ENCODE data around the gene ETV1.

- TF ChIP-seq CTCF (IDR thresholded peaks at IDR 0.05) (no peak), POLR2A (IDR thresholded peaks at IDR 0.05) (no peak), POLR2AphosphoS5 (IDR thresholded peaks at IDR 0.05) (no peak)
Measured at GRCh38 chr7:14001139-14001538, 11.7 kb upstream of the ETV1 start.

Data from breast epithelium (tissue), 3 donors.